Measurements from ENCODE around the gene MGRN1.

The MGRN1 gene

DNA sequence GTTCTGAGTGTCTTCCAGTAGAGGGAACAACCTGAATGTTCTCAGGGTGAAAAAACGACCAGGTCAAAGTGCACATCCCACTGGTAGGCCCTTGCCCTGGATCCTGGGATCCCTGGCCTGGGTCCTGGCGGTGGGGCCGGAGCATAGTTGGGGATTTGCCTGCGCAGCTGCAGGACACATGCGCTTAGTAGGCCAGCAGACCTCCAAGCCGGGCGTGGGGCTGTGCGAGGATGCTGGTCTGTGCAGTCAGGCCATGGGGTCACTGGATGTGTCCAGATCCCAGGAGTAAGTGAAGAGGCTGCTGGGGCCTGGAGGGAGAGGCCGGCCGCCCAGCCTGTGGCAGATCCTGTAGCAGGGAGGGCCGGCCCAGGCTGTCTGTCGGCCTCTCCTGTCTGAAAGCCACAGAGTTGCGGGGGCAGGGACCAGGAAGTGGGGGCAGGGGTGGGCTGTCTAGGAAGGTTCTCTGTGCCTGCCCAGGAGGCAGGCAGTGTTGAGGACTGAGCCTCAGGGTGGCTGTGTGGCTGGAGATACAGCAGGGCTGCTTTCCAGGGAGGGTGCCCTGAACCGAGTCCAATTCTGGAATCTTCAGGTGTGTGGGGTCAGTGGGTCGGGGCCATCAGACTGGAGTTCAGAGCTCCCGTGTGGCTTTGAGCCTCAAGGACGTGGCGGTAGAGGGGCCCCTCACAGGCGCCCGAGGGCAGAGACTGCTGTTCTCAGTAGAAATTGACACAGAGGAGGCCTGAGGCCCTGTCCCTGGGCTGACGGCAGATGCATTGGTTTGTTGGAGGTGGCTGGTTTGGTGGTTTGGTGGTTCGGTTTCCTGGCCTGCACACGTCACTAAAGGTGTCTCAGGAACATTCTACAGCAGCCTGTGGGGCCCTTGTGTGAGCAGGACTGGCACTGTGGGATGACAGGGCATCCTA, 51.5 kb downstream of the MGRN1 start:
- no peak for DNase-seq (ENCODE audit: low spot score)

DNA sequence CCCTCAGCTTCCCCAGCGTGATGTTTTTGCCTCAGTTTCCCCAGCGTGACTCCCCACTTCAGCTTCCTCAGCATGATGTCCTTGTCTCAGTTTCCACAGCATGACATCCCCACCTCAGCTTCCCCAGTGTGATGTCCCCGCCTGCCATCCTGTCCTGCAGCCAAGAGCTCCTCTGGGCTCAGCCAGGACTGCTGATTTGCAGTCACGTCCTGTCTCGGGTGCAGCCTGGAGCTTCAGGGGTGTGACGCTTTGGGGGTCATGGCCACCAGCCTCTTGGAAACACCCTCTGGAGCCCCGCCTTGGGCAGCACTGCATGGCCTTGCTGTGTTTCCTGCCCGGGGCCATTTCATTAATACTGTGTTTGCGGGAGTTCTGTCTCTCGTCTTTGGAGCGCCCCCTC, 52.2 kb downstream of the MGRN1 start:
- no peak for DNase-seq (ENCODE audit: low spot score)

DNA sequence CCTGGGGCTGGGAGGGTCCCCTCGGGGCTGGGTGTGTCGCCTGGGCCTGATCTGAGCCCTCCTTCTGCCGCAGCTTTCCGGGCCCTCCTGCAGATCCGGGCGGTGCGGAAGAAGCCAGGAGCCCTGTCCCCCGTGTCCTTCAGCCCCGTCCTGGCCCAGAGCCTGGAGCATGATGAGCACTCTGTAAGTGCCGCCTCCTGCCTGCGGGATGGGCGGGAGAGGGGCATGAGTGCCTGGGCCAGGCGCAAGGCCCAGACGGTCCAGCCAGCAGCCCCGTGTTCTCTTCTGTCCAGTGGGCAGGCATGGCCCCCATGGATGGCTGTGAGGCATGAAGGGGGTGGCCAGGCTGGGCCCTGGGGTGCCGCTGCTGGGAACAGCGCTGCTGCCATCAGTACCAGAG, 52.8 kb downstream of the MGRN1 start:
- no peak for DNase-seq (ENCODE audit: low spot score)

DNA sequence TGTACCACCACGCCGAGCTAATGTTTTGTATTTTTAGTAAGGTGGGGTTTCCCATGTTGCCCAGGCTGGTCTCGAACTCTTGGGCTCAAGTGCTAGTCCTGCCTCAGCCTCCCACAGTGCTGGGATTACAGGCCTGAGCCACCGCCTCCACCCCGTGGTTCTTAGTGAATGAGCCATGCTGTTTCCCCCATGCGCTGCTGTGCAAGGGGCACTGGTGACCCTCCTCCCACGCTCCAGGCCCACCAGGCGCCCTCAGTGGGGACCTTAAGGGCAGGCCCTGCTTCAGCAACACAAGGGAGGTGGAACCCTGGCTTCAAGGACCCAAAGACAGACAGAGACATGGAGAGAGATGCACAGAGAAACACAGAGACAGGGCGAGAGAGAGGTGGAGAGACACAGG, 53.4 kb downstream of the MGRN1 start:
- DNase-seq (ENCODE audit: low spot score), result no peak

DNA sequence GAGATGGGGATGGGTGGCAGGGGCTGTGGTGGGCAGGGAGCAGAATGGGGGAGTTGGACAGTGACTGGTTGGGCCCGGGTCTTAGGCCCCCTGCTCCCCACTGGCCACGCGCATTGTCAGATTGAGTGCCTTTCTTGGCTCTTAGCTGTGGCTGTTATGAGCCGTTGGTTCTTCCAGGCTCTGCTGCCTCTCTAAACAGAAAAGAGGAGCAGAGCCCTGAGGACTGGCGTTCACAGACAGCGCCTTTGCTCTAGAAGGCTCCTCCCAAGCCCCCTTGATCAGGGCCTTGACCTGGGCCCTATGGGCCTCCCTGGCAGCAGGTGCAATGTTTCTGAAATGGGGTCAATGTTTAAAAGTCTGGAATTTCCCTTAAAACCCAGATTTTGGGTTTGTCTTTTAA, 54.0 kb downstream of the MGRN1 start:
- no peak for DNase-seq (ENCODE audit: low spot score)

DNA sequence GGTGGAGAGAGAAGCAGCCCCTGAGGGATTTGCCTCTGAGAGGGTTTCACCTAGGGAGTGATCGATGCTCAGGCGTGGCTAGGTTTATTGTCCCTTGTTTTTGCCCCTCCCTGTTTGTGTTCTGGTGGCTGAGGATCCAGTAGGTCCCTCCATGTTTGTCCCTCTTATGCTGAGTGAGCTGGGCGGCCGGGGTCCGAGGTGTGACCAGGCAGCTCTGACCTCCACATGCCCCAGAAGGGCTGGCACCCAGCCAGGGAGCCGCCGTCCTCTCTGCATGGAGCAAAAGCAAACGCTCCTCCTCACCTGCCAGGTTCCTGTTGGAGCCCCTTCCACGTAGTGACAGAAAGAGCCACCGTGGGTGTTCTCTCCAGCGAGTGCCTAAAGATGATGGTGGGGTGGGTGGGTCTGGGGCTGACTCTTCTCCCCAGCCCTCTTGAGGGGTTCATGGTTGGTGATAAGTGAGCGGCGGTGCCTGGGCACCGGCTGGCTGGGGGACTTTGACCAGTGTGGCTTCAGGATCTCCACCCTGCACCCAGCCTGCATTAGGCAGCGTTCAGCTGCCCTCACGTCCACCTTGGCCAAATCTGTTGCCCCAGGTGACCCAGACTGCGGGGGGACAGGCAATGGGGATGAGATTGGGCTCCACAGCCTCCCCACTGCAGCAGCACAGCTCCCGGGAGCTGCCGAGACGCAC, 54.7 kb downstream of the MGRN1 start:
- no peak for DNase-seq (ENCODE audit: low spot score)

DNA sequence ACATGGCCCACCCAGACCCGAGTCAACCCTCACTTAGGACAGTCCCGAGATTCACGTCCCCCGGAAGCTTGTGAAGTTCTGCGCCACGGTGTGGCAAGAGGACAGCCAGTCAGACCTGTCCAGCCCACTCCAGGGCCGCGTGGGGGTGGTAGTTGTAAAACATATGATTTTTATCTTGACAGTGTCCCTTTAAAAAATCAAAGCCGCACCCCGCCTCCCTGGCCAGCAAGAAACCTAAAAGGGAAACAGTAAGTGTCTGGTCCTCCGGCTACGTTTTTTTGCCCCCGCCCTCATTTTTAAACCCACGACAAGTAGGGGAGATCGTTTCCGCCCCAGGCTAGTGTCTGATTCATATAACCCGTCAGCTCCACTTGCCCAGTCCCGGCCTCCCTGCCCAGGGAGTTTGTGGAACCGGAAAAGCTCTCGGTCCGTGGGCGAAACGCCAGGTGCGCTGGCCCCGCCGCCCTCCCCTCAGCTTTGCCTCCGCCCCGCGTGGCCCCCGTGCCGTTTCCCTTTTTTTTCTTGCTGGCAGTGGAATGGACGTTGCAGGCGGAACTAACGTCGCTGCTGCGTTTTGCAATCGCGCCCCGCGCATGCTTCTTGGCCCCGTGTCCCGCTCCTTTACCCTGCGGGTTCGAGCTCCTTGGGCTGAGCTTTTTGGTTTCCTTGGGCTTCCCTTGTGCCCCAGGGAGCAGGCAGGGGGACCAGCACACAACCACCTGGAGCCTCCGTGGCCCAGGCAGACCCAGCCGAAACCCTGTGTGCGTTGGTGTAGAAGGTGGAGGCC, 55.4 kb downstream of the MGRN1 start:
- no peak for DNase-seq (ENCODE audit: low spot score)

DNA sequence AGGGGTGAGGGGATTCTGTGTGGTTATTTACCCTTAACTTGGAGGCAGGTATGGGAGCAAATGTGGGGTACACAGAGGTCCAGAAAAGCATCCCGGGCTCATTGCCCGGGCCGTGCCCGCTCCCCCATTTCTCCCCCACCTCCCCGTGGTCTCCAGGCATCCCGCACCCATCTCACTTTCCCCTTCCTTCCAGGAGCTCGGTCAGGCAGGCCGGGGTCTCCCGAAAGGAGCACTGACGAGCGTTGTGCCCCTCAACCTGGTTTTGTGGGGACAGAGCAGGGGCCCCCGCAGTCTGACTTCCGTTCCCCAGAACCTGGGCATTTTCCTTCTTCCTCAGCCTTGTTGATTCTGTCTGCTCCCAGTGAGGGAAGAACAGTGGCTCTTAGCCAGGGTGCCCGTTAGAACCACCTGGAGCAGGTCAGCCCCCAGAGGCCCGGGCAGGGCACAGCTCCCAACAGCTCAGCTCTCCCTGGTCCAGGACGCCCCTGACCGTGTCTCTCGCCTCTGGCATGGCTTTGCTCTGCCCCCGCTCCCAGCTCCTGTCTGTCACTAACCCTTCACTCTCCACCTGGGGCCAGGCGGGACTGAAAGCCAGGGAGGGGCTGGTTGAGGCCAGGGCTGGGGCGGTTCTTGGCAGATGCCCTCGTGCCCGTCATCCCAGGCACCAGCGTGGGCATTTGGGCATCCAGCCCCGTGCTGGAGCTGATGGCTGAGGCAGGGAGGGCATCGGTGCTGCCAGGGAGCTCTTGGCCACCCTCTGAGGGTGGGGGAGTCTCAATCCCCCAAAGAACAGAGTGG, 56.2 kb downstream of the MGRN1 start:
- DNase-seq (ENCODE audit: low spot score), result no peak

DNA sequence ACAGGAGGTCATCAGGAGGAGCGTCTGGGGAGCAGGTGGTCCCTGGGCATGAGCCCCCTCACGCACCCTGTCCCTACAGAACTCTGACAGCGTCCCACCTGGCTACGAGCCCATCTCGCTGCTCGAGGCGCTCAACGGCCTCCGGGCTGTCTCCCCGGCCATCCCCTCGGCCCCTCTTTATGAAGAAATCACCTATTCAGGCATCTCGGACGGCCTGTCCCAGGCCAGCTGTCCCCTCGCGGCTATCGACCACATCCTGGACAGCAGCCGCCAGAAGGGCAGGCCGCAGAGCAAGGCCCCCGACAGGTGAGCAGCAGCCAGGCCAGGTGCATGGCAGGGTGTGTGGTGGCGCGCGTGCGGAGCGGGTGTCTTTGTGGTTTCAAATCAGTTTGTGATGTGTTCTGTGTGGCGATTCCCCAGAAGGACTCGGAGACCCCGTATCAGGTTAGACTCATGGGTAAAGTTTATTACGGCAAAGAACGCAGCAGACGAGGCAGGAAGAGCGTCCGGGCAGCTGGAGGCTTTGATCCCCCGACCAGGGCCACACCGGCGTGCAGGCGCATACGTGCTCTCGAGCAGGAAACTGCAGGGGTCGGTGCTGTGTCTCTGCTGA, 57.0 kb downstream of the MGRN1 start:
- no peak for DNase-seq (ENCODE audit: low spot score)

DNA sequence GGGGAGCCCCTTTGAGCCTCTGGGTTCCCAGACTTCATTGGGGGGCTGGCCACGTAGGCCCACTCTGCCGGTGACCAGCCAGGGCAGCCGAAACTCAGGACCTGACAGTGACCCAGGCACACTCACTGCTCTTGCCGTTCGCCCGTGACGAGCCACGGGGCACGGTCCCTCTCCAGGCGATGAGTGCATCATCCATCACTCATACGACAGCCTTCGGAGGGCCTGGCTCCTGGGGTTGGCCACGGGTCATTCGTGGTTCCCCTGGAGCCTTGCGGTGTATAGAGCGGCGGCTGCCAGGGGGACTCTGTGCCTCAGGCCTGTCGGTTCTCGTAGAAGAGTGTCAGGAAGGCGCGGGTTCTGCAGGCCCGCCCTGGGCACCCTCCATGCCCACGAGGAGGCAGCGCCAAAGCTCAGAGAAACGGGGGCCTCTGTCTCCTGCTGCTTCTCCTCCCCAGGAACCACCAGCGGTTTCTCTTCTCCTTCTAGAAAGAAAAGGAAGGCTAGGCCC, 57.5 kb downstream of the MGRN1 start:
- no peak for DNase-seq (ENCODE audit: low spot score)

DNA sequence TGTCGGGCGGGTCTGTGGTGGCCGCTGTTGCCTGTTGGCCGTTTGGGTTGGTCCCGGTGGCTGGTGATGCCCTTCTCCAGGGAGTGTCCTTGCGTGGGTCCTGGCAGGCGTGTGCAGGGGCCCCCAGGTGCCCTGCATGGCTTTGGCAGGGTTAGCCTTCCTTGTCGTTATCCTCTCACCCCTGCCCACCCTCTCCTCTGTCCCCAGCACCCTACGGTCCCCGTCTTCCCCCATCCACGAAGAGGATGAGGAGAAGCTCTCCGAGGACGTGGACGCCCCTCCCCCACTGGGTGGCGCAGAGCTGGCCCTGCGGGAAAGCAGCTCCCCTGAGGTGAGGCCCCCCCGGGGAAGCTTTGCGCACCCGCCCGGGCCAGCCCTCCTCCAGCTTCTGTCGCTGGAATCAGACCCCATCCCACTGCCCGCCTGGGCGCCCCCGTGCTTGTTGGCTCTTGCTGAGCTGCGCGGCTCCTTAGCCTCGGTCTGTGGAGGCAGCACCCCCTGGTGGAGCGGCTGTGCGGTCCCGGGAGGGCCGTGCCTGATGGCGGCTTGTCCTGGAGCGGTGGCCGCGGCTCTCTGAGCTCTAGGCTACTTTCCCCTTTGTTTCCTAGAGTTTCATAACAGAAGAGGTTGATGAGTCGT, 58.1 kb downstream of the MGRN1 start:
- DNase-seq (ENCODE audit: low spot score), result no peak

DNA sequence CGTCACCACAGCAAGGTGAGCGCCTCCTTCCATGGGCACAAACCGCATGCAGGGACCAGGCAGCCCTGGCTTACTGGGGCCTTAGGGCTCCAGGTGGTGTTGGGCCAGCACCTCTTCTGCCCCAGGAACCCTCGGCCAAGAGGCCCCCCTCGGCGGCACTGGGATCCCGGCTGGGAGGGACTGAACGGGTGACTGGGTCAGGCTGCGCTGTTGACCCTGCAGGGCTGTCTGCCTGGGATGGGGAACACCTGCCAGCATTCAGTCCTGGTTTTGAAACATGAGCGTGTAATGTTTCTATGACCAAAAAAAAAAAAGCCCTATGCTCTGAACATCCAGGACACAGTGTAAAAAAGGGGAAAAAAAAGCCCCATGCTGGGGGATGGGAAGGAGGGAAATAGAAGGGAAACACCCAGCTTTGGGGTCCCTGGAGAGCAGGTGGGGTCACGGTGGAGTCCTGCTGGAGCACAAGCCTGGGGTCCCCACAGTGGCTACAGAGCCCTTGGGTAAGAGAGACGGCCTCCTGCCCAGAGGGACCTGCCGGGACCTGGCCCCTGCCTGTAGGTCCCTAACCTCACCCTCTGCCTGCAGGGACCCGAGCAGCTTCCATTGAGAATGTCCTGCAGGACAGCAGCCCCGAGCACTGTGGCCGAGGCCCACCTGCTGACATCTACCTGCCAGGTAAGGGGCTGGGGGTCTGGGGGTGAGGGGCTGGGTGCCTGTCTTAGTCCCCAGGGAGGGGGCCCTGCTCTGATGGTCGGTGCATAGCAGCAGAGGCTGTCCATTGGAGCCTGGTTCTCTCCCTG, 58.8 kb downstream of the MGRN1 start:
- DNase-seq (ENCODE audit: low spot score), result no peak

DNA sequence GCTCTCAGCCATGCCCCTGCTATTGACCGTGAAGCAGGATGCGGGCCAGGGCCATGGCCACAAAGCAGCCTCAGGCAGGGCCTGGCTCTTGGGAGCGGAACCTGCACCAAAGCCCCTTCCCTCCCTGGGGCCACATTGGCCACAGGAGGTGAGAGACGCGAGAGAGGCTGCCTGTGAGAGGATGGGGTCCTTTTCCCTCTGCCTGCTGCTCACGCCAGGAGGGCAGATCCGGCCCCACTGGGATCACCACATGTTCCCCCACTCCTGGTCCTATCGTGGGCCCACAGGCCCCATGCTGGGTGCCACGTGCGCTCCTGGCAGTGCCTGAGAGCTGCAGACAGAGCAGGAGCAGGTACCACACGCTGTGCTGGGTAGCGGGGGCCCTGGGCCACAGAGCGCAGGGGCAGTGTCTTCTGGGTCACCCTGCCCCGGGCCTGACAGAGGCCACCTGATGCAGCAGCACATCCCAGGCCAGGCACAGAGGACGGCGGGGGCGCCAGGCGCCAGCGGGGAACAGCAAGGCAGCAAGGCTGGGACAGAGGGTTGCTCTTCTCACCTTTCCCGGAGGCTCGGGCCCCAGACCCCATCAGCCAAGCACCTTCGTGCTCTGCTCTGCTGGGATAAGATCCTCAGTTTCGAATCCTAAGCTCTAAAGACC, 59.6 kb downstream of the MGRN1 start:
- DNase-seq (ENCODE audit: low spot score), result no peak

DNA sequence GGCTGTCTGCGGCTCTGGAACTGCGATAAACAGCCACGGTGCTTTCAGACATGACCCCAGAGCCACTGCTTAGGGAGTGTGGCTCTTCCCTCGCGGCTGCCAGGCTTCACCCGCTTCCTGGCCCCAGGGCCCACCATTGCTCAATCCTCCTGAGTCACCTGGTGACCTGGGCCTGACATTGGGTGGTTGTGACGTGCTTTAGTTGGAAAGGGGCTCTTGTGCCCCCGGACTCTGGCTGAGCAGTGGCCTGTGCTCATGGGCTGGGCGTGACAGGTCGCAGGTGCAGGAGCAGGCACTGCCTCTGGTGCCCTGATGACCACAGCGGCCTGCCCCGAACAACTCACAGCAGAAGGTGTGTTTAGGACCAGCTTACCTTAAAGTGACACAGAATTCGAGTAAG, 60.1 kb downstream of the MGRN1 start:
- no peak for DNase-seq (ENCODE audit: low spot score)

DNA sequence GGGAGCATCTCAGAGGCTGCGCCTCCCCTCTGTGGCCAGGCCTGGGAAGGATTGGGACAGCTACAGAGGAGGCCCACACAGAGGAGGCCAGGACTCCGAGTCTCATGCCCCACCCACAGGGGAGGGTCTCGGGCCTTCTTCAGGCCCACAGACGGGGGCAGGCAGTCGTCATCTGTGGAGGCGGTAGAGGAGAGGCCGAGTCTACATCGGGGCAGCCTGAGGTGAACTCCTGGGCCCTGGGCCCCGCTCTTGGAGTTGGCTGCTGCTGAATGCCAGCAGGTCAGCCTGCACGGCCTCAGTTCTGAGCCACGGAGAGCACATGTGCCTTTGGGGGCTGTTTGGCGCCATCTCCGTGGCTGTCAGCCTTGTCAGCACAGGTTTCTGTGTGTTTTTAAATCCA, 60.7 kb downstream of the MGRN1 start:
- no peak for DNase-seq (ENCODE audit: low spot score)

DNA sequence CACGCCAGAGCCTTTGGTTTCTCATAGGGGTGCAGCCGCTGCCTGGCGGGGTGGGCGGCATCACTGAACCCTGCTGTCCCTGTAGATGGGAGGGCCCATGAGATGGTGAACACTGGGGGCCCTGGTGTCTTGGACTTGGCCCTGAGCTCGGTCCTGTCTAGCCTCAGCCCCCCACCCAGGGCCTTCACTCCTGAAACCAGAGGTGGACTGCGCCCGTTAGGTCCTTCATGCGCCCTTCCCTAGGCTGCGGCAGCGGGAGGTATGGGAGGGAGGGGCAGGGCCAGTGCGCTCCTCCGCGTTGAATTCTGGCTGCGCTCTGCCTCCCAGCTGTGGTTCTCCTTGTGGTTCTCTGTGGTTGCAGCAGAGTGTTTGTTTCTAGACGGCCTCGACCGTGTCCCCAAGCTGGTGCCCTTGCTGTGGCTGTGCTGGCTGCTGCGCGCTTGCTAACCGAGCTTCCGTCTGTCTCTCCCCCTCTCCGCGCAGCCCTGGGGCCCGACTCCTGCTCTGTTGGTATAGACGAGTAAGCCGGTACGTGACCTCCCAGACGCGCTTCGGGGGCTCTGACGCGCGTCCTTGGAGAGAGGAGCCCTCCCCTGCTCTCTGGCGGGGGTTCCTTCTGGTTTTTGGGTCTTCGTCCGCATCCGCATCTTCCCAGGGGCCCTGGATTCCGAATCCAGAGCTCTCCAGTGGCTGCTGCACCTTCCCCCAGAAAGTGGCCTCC, 61.3 kb downstream of the MGRN1 start:
- DNase-seq (ENCODE audit: low spot score), result no peak

DNA sequence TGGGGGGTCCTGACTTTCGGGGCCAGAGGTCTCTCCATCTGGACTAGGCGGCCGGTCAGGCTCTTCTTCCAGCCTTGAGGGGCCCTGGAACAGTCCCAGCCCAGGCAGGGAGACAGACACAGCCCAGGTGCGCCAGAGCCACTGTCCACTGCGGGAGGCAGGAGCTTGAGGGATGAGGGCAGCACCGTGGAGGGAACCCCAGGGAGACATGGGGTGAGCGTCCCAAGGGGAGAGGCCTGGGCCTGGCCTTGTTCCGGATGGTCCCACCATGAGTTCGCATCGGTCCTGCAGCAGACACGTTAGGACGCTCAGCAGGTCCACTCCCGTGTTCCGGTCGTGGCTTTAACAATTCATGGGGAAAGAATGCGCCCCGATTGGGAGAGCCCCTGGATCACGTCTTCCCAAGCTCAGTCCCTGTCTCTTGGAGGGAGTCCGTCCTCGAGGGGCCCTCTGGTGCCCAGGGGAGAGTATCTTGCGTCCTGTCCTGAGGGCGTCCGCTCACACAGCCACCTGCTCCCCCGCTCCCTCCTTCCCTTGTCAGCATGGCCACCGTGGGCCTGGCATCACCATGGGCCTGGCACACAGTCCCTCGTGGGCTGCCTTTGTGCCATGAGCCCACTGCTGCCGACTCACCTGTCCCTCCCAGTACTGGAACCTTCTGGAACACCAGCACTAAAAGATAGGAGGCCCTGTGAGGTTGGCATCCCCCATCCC, 62.0 kb downstream of the MGRN1 start:
- no peak for DNase-seq (ENCODE audit: low spot score)

DNA sequence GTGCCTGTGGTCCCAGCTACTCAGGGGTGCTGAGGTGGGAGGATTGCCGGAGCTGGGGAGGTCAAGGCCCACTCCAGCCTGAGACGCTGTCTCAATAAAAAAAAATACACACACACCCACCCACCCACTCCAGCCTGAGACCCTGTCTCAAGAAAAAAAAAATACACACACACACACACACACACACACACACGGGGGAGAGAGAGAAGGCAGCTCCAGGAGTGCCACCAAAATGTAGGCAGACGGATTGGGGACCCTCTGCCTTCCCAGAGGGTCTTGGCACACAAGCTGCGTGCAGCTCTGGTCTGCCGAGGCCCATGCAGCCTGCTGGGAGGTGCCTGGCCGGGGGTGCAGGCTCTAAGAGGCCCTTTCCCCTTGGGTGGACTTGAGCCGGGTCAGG, 62.8 kb downstream of the MGRN1 start:
- no peak for DNase-seq (ENCODE audit: low spot score)

Measured in putamen (tissue), 1 donor.